ENCODE measurements around the gene PTPN13.
"Not testable (repeated sequence)": the region's sequence is repeated elsewhere in the genome, so short reads cannot be mapped to it uniquely, and the experiment has no call there.

PTPN13 gene

DNA sequence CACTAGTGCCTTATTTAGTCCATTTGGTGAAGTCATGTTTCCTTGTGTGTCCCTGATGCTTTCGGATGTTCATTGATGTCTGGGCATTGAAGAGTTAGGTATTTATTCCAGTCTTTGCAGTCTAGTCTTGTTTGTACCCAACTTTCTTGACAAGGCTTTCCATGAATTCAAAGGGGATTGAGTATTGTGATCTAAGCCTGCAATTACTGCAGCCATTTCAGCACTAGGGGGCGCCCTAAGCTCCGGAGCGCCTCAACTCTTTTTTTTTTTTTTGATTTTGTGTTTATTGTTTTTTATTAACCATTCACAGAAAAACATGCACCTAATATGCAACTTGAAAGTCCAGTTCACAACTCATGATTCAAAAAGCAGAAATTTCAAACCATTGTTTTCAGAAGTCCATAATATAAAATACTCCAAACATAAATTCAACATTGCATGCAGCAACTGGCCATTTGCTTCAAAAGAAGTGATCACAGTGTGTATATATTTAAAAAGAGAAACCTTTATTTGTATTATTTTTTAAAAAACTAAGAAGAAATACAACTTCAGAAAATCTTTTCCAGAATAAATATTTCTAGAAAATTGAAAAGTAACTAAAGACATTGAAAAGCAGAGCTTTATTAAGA is 59.2 kb downstream of the PTPN13 start:
- DNase-seq: no peak

DNA sequence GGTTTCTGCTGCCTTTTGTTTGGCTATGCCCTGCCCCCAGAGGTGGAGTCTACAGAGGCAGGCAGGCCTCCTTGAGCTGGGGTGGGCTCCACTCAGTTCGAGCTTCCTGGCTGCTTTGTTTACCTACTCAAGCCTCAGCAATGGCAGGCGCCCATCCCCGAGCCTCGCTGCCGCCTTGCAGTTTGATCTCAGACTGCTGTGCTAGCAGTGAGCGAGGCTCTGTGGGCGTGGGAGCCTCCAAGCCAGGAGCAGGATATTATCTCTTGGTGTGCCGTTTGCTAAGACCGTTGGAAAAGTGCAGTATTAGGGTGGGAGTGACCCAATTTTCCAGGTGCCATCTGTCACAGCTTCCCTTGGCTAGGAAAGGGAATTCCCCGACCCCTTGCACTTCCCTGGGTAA is 62.7 kb downstream of the PTPN13 start:
- not testable (repeated sequence) for DNase-seq

DNA sequence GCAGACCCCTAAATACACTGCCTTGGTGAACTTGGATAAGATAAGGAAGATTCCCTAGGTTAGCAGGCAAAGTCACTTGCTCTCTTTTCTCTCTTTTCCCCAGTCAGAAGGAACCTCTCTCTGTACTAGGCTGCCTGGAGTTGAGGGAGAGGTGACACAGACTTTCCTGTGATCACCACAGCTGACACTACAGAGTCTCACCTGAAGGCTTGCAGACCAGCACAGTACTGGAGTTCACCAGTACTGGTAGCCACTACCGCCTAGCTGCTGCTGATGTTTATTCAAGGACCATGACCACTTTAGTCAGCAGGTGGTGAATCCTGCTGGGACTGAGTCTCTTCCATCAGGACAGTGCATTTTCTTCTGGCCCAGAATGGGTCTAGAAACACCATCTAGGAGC is 63.3 kb downstream of the PTPN13 start:
- no peak for DNase-seq

DNA sequence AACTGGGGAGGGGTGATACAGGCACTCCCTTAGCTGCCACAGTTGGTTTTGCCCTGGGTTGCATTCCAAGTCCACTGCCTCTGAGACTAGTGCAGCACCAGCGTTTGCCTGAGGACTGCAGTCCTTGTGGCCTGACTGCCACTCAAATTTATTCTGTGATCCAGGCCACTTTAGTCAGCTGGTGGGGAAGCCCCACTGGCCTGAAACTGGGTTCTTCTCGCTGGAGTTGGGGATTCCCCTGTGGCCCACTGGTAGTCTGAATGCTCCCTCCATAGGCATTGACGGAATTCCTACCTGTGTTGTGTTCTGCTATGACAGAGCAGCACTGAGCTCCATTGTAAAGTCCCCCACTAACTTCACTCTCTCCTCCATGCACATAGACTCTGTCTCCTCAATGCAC is 63.8 kb downstream of the PTPN13 start:
- no peak for DNase-seq

DNA sequence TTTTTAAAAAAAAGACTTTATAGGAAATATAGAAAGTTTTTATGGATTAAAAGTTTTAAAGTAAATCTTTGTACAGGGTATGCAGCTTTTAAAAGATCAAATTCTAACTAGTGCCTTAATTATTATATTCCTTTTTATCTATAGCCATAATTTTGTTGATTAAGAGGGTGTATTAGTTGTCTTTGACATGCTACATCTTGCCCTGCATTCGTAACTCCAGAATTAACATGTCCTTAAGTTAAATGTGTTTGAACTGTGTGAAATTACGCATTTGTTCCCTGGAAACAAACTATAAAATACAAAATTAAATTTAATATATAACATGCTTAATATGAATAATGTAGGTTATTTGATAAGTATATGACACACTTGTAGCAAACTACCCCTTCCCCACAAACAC is 66.3 kb downstream of the PTPN13 start:
- no peak for DNase-seq

DNA sequence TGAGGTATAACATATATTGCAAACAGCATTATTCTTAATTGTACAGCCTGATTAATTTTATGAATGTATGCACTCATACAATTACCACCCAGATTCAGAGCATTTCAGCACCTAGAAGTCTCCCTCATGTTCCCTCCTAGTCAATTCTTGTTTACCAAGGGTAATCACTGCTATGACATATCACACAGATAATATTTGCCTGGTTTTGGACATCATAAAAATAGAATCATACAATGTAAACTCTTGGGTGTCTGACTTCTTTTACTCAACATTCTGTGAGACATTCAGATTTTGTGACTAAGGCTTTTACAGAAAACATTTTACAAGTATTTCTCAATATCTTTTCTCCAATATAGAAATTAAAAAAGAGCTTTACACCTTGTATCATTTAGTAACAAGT is 66.9 kb downstream of the PTPN13 start:
- no peak for DNase-seq

GRCh38 chr4:86661418-86661817 is 67.3 kb downstream of the PTPN13 start:
- DNase-seq: no peak

- peak; percentile 84 for DNase-seq
Observed at GRCh38 chr4:86664959-86665358, 70.8 kb downstream of the PTPN13 start.

DNA sequence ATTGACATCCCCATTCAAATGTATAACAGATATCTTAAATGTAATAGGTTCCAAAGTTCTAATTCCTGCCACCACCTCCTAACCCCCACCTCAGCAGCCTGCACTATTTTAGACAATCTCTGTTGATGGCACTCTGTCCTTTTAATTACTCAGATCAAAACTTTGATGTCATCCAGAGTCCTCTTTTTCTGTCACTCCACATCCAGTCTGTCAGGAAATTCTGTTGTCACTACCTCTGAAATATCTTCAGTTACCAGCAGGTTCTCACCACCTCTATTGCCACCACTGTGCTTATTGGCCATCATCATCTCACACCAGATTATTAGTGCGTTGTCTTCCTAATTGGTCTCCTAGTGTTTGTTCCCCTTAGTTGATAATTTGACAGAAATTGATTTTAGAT is 76.2 kb downstream of the PTPN13 start:
- DNase-seq: no peak

DNA sequence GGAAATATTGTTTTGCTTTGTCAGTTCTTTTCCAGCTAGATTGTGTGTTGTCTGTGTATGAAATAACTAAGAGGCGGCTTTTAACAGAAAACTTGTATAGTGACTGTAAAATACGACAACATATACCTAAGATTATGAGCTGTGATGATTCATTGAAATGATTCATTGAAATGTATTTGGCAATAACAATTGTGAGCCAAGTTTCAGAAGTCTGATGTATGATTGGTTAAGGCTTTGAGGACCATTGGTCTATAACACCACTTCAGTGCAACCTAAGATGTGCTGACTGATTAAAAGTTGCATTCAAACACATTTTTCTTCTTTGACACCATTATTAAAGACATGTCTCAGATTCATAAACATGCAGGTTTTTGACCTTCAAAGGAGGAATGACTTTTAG is 76.6 kb downstream of the PTPN13 start:
- peak; percentile 77 for DNase-seq

DNA sequence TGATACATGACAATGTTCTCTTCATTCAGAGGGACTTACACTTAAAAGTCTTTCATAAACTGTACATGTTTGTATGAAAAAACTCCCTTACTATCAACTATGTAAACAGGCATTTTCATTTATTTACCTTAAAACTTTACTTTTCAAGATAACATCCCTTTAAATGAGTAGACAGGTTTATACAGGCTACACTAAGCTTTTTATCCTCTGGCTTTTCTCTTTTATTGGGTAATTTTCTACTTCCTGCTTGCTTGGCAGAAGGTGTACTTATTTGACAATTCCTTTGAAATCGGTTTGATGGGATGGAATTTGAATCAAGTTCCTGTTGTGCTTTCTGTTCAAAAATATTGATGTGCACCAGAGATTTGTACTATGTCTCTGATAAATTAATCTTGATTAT is 81.4 kb downstream of the PTPN13 start:
- DNase-seq: no peak

- DNase-seq: no peak
Observed at GRCh38 chr4:86678796-86679195, 84.7 kb downstream of the PTPN13 start.

- no peak for DNase-seq
Observed at GRCh38 chr4:86679441-86679840, 85.3 kb downstream of the PTPN13 start.

GRCh38 chr4:86683167-86683566 is 89.1 kb downstream of the PTPN13 start:
- no peak for DNase-seq

DNA sequence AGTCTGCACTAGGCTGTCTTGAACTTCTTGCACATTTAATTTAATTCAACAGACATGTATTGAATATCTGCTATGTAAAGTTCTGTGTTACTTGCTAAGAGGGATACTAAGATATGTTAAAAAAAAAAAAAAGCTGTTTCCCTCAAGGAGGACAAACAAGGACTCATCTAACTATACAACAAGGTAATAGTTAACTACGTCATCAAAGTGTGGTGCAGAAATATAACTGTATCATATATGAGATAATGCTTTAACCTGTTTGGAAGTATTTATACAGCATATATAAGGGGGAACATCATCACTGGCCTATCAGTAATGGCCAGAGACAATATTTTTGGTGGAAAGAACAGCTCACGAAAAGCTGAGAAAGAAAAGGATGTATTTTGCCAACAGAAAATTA is 89.9 kb downstream of the PTPN13 start:
- no peak for DNase-seq

- DNase-seq: peak; percentile 23
Observed at GRCh38 chr4:86685401-86685800, 91.3 kb downstream of the PTPN13 start.

GRCh38 chr4:86686741-86687140 is 92.6 kb downstream of the PTPN13 start:
- DNase-seq: no peak

DNA sequence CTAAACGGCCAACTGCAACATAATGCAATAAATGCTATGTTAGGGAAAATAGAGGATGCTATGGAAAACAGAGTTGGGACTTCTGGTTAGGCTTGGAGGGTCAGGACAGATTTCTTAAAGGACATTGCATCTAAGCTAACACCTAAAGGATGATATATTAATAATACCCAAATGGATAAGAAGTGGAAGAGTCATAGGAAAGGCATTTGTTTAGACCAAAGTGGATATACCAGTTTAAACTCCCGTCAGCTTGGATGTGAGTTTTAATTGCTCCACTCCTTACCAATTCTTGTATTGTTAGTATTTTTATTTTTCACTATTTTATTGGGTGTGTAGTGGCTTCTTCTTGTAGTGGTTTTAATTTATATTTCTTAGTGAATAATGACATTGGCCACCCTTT is 93.9 kb downstream of the PTPN13 start:
- no peak for DNase-seq

GRCh38 chr4:86704601-86705000 is 110.5 kb downstream of the PTPN13 start:
- no peak for DNase-seq

- DNase-seq: no peak
Observed at GRCh38 chr4:86706923-86707597, 112.9 kb downstream of the PTPN13 start.

DNA sequence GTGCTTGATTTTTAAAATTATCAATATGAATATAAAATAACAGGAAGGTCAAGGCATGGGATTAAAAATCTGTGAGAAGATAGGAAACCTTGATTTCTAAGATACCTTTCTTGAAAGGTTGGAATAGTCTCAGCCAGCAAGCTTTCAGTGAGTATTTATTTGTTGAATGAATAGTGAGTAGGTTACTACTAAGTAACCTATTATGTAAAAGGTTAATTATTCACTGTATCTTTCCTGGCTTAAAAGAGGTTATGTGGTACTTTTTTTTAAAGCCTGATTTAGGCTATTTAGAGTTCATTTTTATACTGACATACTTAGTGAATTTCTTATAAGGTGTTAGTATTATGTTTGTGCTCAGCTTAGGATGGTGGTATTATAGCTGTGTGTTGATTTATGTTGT is 123.5 kb downstream of the PTPN13 start:
- no peak for DNase-seq

DNA sequence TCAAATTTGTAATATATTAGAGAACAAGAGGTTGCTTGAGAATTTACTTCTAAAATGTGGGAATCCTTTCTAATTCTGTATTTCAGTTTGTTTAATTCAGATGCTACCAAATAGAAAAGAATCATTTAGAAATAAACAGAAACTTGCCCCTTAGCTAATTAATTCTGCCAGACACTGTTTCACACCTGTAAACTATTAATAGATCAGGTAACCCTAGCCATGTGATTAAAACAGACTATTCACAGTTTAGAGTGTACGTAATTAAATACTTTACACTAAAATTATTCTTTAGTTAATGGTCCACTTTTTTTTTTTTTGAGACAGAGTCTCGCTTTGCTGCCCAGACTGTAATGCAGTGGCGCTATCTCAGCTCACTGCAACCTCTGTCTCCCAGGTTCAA is 124.0 kb downstream of the PTPN13 start:
- DNase-seq: no peak

GRCh38 chr4:86719149-86719548 is 125.0 kb downstream of the PTPN13 start:
- DNase-seq: not testable (repeated sequence)

DNA sequence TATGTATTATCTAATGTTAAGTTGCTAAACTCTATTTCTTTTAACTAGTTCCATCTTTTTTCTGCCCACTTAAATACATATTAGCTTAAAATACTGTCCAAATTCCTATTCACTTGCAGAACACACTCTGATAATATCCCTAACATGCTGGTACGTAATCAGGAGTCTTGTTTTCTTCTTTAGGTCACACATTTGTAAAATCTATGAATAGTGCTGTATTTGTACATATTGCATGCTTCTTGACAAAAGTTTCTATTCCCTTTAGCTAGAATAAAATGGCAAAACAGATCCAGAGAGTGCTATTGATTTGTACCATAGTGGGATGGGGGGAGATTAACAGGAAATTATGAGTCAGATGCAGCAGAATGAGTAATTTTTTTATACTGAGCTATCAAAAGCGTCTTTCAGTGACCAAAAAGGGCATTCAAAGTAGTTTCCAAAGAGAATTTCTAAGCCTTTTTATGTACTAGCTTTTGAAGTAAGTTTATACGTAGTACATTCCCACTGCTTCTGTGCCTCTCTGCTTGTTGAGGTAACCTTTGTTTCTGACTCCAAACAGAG is 126.5 kb downstream of the PTPN13 start:
- DNase-seq: peak; percentile 45

GRCh38 chr4:86721412-86721811 is 127.3 kb downstream of the PTPN13 start:
- no peak for DNase-seq
